ENCODE measurements around the gene SNX25. TPM values are rescaled to one million over a fixed set of nuclear protein-coding genes. Genes with fewer than 3 reads are reported as not detected.

The SNX25 gene
- total and polyA plus RNA-seq, 12 donors, result 4.4 to 12.6 (median 9.2) TPM

- TF ChIP-seq, protein P1, sequence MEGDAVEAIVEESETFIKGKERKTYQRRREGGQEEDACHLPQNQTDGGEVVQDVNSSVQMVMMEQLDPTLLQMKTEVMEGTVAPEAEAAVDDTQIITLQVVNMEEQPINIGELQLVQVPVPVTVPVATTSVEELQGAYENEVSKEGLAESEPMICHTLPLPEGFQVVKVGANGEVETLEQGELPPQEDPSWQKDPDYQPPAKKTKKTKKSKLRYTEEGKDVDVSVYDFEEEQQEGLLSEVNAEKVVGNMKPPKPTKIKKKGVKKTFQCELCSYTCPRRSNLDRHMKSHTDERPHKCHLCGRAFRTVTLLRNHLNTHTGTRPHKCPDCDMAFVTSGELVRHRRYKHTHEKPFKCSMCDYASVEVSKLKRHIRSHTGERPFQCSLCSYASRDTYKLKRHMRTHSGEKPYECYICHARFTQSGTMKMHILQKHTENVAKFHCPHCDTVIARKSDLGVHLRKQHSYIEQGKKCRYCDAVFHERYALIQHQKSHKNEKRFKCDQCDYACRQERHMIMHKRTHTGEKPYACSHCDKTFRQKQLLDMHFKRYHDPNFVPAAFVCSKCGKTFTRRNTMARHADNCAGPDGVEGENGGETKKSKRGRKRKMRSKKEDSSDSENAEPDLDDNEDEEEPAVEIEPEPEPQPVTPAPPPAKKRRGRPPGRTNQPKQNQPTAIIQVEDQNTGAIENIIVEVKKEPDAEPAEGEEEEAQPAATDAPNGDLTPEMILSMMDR (IDR thresholded peaks at IDR 0.05), result no peak
- H3K9me3 ChIP-seq, result no peaks in the 10 kb centered on the region
- 85 to 88% methylated on average over 5 of the region's 5 CpGs for WGBS, 2 donors
- no peaks in the 10 kb centered on the region for H3K4me1 ChIP-seq
- intact Hi-C loops (cut with DNase I), result no loop called here
- peaks cover 0 to 8% (median 0%) of the 10 kb centered on the region in 9 donors for H3K36me3 ChIP-seq
- no peak for ATAC-seq
- no peaks in the 10 kb centered on the region for H3K27me3 ChIP-seq
- DNase-seq, result no peak
- H3K4me3 ChIP-seq, result no peak overlapping the region
- no peak overlapping the region for H3K27ac ChIP-seq
Observed at GRCh38 chr4:185280608-185281007, 71.2 kb downstream of the SNX25 start.

DNA sequence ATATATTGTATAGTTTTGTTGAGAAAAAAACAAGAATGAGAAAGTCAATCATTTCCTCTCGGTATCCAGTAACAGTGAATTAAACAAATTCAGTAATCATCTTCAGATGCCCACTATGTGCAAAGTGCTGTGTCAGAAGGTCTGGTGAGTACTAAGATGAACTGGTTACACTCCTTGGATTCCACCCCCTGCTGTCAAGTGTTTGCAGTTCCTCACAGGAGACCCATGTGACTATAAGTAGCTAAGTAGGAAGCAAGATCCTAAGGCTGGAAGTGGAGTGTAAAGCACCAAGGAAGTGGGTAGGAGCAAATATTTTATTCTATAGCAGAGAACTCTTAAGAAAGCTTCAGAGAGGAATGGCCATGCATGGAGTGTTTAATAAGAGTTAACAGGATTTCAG, 73.6 kb downstream of the SNX25 start:
- H3K27ac ChIP-seq, result no peak overlapping the region
- ATAC-seq (no peak), DNase-seq (no peak)
- H3K9me3 ChIP-seq, result no peaks in the 10 kb centered on the region
- H3K4me3 ChIP-seq, result no peak overlapping the region
- H3K4me1 ChIP-seq, result peaks cover 0 to 9% (median 0%) of the 10 kb centered on the region in 9 donors
- no peaks in the 10 kb centered on the region for H3K27me3 ChIP-seq
- peaks cover 0 to 8% (median 0%) of the 10 kb centered on the region in 9 donors for H3K36me3 ChIP-seq
- intact Hi-C loops (cut with DNase I), result no loop called here
- TF ChIP-seq, protein P1 (IDR thresholded peaks at IDR 0.05), result no peak
- 94 to 96% methylated on average over 1 of the region's 1 CpG for WGBS, 2 donors

GRCh38 chr4:185283723-185284122, 74.3 kb downstream of the SNX25 start:
- H3K27ac ChIP-seq, result no peak overlapping the region
- no peaks in the 10 kb centered on the region for H3K9me3 ChIP-seq
- H3K27me3 ChIP-seq, result no peaks in the 10 kb centered on the region
- no peak for ATAC-seq
- no peak for DNase-seq
- intact Hi-C loops (cut with DNase I), result no loop called here
- H3K36me3 ChIP-seq, result peaks cover 0 to 10% (median 0%) of the 10 kb centered on the region in 9 donors
- peaks cover 0 to 9% (median 0%) of the 10 kb centered on the region in 9 donors for H3K4me1 ChIP-seq
- no peak overlapping the region for H3K4me3 ChIP-seq
- TF ChIP-seq, protein P1 (IDR thresholded peaks at IDR 0.05), result no peak

DNA sequence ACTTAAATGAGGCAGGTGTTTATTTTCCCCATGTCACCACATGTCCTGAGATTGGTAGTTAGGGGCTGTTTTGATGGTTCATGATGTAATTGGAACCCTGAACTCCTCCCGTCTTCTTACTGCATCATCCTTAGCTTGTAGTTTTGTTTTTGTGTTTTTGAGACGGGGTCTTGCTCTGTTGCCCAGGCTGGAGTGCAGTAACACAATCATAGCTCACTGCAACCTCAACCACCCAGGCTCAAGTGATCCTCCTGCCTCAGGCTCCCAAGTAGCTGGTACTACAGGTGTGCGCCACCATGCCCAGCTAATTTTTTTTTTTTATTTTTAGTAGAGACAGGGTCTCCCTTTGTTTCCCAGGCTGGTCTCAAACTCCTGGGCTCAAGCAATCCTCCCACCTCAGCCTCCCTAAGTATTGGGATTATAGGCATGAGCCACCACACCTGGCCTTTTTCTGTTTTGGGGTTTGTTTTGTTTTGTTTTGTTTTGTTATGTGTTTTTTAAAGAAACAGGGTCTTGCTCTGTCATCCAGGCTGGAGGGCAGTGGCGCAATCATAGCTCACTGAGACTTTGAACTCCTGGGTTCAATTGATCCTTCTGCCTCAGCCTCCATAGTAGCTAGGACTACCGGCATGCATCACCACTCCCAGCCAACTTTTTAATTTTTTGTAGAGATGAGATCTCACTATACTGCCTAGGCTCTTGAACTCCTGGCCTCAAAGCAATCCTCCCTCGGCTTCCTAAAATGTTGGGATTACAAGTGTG, 76.4 kb downstream of the SNX25 start:
- intact Hi-C loops (cut with DNase I), result no loop called here

More for the DNA sequence above, 76.4 kb downstream of the SNX25 start:
- Histone ChIP-seq H3K36me3 (peaks cover 0 to 20% (median 0%) of the 10 kb centered on the region in 9 donors), H3K4me1 (peaks cover 0 to 12% (median 4%) of the 10 kb centered on the region in 9 donors), H3K9me3 (no peaks in the 10 kb centered on the region), H3K27me3 (no peaks in the 10 kb centered on the region), H3K27ac (no peak overlapping the region), H3K4me3 (no peak overlapping the region)
- ATAC-seq (no peak), DNase-seq (no peak)
- TF ChIP-seq, protein P1 (IDR thresholded peaks at IDR 0.05), result no peak
- WGBS, 2 donors, result 90 to 98% methylated on average over 6 of the region's 6 CpGs

Measured in heart right ventricle (tissue), 16 donors.